ENCODE measurements around the gene ARL6IP4.

ARL6IP4 gene

DNA sequence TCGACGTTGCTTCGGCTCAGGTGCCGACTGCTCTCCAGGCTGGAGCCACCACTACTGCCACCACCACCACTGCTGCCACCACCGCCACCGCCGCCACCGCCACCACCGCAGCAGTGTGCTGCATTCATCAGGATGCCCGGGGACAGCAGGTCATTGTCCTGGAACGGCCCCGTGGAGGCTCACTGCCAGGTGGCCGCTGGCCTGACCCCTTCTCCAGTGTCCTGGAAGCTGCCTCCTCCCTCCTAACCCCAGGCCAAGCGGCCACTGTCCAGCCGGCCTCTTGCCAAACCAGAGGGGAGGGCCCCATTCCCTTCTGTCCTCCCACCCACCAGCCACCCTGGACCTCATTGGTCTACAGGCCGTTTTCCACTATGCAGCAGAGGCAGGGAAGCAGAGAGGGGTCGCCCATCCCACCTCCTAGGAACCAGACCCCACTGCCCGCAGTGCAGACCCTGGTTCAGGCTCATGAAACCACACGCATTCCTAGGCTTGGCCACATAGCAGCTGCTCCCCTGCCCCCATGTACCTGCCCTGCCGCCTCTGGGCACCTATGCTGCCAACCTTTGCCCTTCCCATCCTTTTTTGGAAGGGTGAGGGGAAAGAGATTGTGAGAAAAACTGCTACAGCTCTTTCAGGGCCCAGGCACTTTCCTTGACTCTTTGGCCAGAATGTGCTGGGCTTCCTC is 15.2 kb downstream of the ARL6IP4 start:
- H3K27me3 ChIP-seq (ENCODE audit: control insufficient read depth, insufficient read depth, low read length): no peaks in the 10 kb centered on the region
- H3K9me3 ChIP-seq (ENCODE audit: control insufficient read depth, low read length): no peaks in the 10 kb centered on the region
- H2AFZ ChIP-seq: no peak overlapping the region
- no peak overlapping the region for H3K4me3 ChIP-seq (ENCODE audit: low read depth, low read length)
- no peak overlapping the region for H3K9ac ChIP-seq
- no peak overlapping the region for H3K4me2 ChIP-seq (ENCODE audit: low read length)
- no peaks in the 10 kb centered on the region for H3K79me2 ChIP-seq
- no peaks in the 10 kb centered on the region for H3K4me1 ChIP-seq
- H3K27ac ChIP-seq: no peak overlapping the region
- H3K36me3 ChIP-seq (ENCODE audit: control insufficient read depth, insufficient read depth, low read length): no peaks in the 10 kb centered on the region
- no peak for TF ChIP-seq CTCF (IDR thresholded peaks at IDR 0.05)

DNA sequence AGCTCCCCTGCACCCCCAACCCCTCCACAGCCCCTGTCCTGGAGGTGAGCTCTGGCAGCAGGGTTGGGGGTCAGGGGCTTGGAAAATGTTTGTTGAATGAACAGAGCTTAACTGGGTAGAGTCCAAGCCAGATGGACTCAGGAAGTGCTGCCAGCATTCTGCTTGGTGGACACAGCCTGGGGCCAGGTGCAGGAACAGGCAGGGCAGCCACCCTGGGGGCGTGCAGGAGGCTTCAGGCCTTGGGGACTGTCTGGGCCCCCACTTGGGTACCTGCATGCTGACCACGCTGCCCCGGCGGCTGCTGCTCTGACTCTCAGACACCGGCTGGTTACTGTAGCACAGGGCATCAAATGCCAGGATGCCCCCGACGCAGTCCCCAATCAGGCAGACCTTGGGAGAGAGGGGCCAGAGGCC is 15.7 kb downstream of the ARL6IP4 start:
- H3K27me3 ChIP-seq (ENCODE audit: control insufficient read depth, insufficient read depth, low read length): no peaks in the 10 kb centered on the region
- no peaks in the 10 kb centered on the region for H3K4me1 ChIP-seq
- H3K79me2 ChIP-seq: no peaks in the 10 kb centered on the region
- H3K4me3 ChIP-seq (ENCODE audit: low read depth, low read length): no peak overlapping the region
- TF ChIP-seq CTCF (IDR thresholded peaks at IDR 0.05): no peak
- H3K9me3 ChIP-seq (ENCODE audit: control insufficient read depth, low read length): no peaks in the 10 kb centered on the region
- no peak overlapping the region for H3K9ac ChIP-seq
- no peak overlapping the region for H3K4me2 ChIP-seq (ENCODE audit: low read length)
- no peak overlapping the region for H2AFZ ChIP-seq
- H3K36me3 ChIP-seq (ENCODE audit: control insufficient read depth, insufficient read depth, low read length): no peaks in the 10 kb centered on the region
- no peak overlapping the region for H3K27ac ChIP-seq

DNA sequence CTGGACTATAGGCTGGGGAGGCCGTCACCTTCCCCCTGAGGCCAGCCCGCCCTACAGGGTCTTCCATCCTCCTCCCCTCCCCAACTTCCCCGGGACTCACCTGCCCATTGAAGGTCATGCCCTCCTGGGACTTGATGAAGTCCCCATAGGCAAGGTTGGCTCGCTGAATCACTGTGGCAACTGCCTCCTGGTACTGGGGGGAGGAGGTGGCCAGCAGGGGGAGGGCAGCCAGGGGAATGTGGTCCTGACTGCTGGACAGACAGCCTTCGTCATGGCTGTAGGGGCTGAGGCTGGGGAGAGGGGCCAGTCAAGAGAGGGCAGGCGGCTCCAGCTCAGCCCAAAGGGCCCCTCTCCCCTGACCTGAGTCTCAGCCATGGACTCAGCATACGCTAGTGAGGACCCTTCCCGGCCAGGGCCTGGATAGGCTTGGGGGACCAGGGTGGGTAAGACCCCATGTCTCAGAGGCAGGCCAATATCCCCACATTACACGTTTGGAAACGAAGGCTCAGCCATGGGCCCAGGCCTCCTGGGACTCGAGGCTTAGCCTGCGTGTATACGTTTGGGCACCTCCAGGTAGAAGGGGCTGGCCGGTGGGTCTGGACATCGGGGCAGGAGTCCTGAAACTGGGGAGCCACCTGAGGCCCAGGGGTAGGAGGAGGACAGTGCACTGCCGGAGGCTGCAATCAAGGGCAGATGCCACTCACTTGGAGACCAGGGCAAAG is 16.3 kb downstream of the ARL6IP4 start:
- Histone ChIP-seq H3K9me3 (ENCODE audit: control insufficient read depth, low read length) (no peaks in the 10 kb centered on the region), H3K79me2 (no peaks in the 10 kb centered on the region), H3K36me3 (ENCODE audit: control insufficient read depth, insufficient read depth, low read length) (no peaks in the 10 kb centered on the region), H3K27ac (no peak overlapping the region), H3K9ac (no peak overlapping the region), H3K4me3 (ENCODE audit: low read depth, low read length) (no peak overlapping the region), H3K4me2 (ENCODE audit: low read length) (no peak overlapping the region), H3K27me3 (ENCODE audit: control insufficient read depth, insufficient read depth, low read length) (no peaks in the 10 kb centered on the region), H2AFZ (no peak overlapping the region), H3K4me1 (no peaks in the 10 kb centered on the region)
- no peak for TF ChIP-seq CTCF (IDR thresholded peaks at IDR 0.05)

- Histone ChIP-seq H3K9ac (no peak overlapping the region), H3K36me3 (ENCODE audit: control insufficient read depth, insufficient read depth, low read length) (no peaks in the 10 kb centered on the region), H3K9me3 (ENCODE audit: control insufficient read depth, low read length) (no peaks in the 10 kb centered on the region), H3K4me2 (ENCODE audit: low read length) (no peak overlapping the region), H3K79me2 (no peaks in the 10 kb centered on the region), H3K4me1 (no peaks in the 10 kb centered on the region), H3K27ac (no peak overlapping the region), H3K27me3 (ENCODE audit: control insufficient read depth, insufficient read depth, low read length) (no peaks in the 10 kb centered on the region), H3K4me3 (ENCODE audit: low read depth, low read length) (no peak overlapping the region), H2AFZ (no peak overlapping the region)
- TF ChIP-seq CTCF (IDR thresholded peaks at IDR 0.05): no peak
These were observed 17.1 kb downstream of the ARL6IP4 start for GRCh38 chr12:122997343-122998250.

All from parathyroid adenoma (tissue), 2 donors.